GM18868 (cell line): ENCODE data around the gene TOR4A.

Experiments used
- ATAC-seq: cut with Tn5 transposase; IDR thresholded peaks from one replicate; pipeline ENCODE4 v1.9.1; 2021; ENCODE audit warnings: mild to moderate bottlenecking, moderate library complexity; ENCODE audit not compliant: unreplicated experiment

Gene TOR4A

DNA sequence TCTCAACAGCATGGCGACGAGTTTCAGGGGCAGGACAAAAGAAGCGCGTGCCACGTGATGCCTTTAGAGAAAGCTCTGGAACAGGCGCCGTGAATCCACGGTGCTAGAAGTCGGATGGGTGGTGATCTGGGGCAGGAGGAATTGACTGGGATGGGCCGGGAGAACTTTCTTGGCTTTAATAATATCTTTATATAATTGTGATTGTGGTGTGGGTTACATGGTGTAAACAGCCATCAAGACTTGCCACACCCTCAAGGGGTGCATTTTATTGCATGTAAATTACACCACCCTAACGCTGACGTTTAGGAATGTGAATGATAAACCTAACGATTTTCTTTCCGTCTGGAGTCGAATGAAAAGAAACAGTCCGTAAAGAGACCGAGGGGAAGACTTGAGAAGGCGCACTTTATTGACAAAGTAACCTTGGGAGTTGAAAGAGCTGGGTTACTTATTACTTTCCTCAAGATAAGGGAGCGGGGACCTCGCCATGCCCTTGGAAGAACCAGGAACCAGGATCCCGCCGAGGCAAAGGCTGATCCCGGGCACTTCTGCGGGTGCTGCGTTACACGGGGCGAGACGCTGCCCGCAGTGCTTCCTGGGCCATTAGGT lies 16.1 kb downstream of the TOR4A start:
- no peak for ATAC-seq

DNA sequence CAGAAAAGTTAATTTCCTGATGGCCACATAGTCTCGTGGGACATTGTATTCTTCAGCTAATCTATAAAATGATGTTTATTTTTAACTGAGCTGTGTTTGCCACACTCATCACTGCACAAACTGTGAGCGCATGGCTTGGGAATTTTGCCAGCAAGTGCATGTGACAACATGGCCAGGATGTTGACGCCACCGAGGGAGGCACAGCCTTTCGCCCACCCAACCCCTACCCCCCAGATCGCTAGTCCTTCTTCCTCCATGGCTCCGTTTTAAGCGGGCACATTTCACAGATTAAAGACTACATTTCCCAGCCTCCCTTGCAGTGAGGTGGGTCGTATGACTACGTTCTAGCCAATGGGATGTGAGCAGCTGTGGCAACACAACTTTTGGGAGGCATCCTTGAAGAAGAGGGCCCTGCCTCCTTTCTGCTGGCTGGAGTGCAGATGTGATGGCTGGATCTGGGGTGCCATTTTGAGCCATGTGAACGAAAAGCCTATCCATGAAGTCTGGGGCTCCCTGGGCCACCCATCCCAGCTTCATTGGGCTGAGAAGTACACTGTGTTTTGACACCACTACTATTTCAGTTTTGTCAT lies 16.7 kb downstream of the TOR4A start:
- ATAC-seq: no peak

DNA sequence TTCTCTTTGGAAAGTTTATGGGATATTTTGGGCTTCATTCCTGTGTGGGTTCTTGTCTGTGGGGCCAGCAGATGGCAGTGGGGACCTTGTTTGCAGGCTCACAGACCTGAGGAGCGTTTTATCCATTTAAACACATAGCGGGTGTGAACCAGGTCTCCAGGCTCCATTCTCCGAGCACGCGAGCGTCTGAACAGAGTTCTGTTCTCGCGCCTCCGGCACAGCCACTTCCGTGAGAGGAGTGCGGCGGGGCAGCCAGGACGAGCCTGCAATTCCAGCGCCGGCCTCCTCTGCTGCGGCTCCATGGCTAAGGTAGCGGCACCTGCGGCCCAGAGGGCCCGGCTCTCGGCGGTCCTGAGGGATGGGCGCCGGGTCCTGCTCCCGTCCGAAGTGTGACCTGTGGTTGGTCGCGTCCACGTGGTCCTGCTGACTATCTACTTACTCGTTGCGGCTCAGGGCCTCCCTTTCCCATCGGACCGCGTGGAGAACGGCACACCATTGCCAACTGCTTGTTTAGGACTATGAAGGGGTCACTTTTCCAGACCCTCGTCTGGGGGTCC lies 17.2 kb downstream of the TOR4A start:
- no peak for ATAC-seq

DNA sequence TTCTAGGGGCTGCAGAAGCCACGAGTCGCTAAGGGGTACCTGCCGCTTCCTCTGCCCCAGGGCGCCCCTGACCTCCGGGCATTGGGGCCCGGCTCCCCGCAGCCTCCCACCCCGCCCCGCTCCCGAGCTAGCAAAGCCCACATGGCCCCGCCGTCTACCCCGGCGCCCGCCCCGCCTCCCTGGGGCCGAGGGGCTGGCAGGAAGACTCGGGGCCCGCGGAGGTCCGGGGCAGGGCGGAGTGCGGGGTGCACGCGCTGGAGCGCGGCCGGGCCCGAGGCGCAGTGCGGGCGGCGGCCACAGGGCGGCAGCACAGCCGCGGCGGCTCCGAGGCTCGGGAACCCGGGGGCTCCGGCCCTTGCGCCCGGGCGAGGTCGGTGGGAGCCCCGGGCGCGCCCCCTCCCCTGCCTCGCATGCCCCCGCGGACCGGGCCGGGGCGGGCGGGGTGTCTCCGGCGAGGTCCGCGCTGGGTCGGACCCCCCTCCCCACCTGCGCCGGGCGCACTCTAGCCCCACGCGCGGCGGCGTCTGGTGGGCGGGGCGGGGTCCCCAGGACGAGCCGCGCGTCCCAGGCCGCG lies 17.8 kb downstream of the TOR4A start:
- ATAC-seq: peak; percentile 42

DNA sequence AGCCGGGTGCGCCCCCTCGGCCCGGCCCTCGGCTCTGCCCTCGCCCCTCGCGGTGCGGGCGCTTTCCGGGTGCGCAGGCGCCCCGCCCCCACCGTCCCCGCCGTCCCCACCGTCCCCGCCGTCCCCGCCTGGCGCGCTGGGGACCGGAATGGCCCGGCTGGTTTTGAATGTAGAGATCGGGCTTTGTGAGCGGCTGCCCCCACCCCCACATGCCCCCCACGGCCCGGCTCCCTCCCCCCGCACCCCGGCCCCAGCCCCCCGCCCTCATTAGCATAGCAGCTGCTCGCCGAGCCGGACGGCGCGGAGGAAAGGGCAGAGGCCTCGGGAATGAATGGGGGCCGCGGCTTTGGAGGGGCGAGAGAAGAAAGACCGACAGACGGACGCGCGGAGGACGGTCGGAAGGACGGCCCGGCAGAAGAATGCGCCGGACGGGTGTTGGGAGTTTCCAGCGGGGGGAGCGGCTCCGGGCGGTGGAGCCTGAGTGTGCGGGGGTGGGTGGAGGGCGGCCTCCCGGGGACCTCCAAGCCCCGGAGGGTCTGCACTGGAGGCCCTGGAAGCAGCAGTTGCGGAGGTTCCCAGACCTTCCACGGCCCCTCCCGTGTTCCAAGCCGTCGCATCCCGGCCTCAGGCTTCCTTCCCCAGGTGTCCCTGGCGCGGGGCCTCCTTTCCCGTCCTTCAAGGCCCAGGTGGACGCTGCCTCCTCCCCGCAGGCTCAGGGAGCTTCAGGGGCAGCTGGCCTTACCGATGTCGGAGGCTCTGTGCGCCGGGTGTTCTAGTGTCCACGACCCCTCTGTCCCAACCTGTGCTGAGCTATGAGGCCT lies 18.5 kb downstream of the TOR4A start:
- ATAC-seq: no peak

DNA sequence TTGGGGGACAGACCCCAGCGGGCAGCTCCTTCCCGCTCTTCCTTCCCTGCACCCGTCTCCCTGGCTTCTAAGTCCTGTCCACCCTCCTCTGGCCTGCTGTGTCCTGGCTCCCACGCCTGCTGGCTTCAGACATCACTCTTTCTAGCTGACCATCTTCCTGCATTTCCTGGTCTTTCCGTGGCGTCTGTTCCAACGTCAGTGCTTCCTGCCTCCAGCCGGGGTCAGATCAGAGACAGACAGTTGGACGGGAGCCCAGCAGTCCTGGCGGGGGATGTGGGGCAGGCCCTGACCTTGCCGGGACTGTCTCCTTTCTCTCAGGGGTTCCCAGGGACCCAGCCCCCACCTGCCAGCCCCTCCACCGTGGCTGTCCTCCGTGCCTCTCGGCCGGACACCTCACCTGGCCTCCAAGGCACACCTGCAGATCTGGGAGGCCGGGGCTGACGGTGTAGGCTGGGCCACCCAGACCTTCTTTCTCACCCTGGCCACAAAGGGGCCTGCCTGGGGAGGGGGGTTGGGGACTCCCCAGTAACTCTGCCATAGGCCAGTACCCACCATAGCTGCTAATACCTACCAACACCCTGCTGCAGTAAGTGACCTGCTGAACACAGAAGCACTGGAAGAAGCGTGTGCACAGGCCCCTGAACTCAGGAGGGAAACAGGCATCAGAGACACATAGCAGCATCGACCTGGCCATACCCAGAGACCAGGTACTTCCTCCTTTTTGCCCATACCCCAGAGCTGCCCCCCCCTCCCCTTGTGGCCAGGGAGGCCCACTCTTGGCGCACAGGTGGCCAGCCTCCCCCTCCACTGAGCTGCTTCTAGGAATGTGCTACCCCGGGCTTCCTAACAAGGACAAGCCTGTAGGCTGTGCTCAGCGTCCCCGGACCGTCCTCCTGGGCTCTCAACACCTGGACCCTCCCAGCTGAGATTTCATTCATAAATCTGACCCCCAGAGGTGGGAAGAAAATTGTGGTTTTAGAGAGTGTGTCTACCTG lies 19.4 kb downstream of the TOR4A start:
- ATAC-seq: no peak

DNA sequence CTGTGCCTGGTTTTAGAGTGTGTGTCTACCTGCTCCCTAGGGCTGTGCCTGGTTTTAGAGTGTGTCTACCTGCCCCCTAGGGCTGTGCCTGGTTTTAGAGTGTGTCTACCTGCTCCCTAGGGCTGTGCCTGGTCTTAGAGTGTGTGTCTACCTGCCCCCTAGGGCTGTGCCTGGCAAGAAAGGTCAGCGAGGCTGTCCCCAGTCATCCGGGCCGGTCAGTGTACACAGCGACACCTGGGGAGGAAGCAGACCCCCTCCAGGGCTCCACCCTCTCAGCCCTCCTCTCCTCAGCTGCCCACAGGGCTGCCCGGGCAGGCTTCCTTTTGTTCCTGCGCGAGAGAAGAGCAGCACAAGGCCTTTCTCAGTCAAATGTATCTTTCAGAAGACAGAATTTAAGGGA lies 20.4 kb downstream of the TOR4A start:
- no peak for ATAC-seq

DNA sequence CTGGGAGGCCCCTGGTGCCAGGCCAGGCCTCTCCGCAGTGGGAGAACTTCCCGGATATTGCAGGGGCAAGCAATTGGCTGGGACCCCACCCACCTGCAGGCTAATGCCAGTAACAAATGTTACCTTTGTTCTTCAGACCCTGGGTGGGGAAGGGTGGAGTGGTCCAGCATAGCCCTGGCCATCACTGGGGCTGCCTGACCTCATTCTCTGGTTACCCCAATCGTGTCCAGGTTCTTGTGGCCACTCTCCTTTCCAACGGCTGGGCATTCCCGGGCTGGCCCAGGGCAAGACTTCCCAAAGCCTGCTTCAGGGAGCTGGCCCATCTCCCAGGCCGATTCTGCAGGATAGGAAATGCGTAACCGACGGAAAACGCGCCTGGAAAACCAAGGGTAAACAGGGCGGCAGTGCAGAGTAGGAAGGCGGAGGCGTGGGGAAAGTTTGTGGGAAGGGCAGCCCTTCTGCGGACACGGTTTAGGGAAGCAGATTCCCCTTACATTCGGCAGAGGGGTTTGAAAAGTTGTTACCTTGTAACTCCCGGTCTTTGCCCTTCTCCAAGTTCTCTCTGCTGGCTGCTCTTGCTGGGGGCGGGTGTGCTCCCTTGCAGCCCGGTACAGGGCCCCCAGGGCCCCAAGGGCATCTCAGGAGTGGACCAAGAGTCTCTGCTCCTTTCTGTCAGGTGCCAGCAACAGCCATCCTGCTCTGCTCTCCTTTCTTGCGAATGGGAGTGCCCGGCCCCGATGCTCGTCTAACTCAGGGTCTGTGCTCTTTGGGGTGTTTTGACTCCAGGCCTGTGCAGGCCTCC lies 21.1 kb downstream of the TOR4A start:
- ATAC-seq: no peak

DNA sequence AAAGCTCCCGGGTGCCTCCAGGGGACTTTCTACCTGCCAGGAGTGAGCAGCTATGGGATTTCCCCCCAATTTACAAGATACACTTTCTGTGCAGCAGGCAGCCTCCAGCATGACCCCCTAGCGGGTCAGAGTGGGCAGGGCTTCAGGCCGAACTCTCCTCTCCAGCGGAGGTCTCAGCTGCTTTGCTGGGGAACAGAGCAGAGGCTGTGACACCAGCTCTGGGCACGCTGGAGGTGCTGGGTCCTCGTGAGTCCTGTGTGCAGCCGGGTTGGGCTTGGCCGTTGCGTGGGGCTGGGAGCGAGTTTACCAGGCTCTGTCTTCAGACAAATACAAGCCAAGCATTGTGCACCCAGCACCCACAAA lies 21.7 kb downstream of the TOR4A start:
- no peak for ATAC-seq

DNA sequence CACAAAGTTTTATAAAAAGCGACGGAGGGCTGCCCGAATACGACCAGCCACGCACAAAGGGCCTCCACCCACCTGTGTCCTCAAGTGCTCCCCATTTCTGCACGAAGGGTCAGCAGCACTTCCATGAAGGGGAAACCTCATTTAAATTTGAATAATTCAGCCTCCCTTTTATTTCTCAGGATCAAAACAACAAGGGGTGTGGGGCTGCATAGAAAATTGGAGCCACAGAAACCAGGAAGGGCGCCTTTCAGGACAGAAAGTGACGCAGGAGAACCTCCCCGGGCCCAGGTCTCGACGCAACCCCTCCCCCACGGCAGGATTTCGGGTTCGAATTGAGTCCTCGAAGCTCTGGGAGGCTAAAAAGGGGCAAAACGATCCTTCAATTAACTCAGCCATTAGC lies 22.4 kb downstream of the TOR4A start:
- no peak for ATAC-seq

DNA sequence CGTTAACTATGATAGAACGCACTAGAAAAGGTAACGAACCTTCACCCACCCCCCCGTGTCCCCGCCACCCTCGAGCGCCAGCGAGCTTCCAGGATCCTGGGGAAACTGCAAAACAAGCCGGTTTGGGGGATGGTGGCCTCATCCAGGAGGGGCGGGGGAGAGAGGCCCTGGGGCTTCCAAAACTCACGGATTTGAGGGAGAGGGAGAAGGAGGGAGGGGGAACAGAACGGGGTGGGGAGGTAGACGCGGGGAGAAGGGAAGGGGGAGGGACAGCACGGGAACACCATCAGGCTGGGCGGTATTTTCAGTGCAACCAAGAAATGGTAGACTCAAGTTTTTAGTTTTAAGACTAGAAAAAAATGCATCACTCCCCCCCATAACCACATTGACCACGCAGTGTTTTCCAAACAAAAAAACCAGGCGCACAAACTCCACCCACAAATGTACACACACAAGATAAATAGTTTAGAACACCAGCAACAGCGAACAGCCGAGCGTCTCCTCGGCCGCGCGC lies 23.1 kb downstream of the TOR4A start:
- no peak for ATAC-seq

DNA sequence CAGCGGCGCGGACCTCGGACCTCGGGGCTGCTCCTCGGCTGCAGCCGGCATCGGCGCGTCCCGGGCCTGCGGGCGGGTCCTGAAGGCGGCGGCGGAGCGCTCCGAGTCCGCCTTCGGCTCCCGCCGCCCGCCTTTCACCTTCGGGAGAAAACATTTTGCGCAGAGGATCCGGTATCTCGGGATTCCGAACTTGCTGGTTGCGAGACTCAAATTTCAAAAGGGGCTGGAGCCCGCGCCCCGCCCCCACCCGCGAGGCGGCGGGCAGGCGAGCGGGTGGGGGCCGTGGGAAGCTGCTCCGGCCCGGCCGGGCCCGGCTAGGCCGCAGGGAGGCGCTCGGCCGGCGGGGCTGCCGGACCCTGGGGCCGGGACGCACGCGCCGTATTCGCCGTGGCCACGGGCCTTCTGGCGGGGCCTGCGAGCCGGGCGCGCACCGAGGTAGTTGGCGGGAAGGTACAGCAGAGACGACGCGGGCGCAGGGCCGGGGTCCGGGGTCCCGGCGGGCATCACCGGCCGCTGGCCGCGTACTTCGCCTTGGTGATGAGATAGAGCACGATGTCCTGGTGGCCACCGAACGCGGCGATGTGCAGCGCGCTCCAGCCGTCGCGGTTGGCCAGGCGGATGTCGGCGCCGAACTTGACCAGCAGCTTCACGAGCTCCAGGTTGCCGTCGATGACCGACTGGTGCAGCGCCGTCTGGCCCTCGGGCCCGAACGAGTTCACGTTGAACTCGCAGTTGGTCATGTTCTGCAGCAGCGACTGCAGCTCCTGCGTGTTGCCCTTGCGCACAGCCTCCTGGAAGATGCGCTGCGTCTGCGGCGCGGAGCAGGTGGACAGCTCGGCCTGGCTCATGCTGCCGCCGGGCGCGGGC lies 23.8 kb downstream of the TOR4A start:
- peak; percentile 16 for ATAC-seq

DNA sequence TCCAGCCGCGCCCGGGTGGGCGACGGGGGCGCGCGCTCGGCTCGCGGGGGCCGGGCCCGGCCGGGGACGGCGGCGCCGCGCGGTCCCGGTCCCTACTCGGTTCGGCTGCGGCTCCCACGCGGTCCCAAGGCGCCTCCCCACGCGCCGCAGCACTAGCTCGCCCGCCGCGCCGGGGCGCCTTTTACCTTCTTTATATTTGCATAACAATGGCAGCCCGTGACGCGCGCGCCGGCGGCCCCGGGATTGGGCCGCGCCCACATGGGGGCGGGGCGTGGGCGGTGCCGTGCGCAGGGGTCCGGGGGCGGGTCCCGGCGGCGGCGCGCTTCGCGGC lies 24.6 kb downstream of the TOR4A start, which contains the start of gene NRARP:
Gene NRARP (minus strand): TSS at position 154 of the 331 bp plus-strand sequence. CDS start 343 bp downstream, outside the sequence.
- ATAC-seq: peak; percentile 67

DNA sequence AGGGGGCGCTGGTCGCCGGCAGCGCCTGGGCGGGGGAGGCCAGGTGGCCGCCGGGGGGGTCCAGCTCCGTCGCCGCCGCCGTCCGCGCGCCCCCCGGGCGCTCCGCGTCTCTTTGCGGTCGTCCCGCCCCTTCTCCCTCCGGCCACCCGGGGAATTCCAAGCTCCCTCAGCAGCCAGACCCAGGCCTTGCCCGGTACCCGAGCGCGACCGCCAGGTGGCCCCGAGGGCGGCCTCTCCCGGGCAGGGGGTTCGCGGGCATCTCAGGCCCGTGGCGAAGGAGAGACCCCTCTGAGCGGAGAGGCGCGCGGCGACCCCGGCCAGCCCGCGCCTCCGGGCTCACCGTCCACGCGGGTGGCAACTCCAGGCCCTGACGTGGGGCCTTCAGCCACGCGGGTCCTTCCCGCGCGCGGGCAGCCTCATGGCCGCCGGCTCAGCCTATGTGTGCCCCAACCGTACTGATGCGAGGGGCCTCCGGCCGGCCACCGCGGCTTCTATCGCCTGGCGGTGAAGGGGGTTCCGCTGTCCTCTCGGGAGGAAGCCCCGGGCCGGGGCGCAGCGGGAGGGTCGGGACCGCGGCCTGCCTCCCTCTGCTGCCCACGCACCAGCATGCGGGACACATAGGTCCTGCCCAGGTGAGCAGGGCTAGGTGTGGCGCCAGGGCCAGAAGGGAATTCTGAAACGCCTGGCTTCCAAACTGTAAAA lies 25.1 kb downstream of the TOR4A start:
- peak; percentile 37 for ATAC-seq

DNA sequence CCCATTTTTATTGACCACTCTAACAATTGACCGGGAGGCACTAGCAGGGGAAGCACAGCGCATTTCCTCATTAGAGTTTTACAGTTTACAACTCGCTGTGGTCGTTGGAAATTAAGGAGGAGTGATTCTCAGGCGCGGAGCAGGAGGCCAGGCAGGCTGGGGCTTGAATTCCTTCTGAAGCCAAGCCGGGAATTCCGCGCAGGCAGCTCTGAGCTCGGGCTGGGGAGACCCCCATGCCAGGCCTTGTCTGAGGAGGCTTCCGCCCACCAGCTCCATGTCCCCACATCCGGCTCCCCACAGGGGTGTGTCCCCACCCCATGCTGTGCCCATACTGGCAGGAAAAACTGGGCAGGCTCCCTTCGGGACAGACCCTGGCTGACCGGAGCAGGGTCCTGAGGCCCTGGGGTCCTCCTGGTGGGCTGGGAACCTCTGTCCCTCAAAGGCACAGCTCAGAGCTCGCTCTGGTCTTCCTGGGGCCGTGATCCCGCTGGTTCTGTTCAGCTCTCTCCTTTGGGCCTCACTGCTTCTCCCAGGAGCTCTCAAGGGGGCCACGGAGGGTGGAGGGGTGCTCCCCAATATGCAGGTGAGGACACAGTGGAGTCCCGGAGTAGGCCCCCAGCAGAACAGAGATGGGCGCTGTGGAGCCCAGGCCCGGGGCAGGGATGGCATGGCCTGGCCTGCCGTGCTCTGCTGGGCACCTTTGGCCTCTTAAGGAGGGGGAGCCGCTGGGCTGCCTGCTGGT lies 25.8 kb downstream of the TOR4A start:
- ATAC-seq: no peak

DNA sequence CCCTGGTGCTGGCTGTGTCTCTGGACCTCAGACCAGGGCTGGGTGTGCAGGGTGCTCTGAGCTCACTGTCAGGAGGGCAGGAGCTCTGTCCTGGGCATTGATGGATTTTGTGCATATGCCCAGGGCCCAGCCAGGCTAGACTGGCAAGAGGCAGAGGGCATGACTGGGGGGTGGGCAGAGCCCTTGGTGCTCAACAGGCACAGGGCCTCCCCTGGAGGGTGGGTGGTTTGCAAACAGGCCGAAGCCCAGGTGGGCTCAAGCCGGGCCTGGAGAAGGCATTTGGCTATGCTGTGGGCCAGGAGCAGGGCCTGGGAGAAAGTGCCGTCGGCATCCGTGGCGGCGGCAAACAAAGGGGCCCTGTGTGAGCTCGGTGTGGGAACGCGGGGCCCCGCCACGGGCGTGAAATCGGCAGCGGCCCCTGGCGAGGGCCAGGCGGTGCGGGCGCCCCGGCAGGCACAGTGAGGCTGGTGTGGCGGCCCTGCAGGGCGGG lies 26.4 kb downstream of the TOR4A start:
- ATAC-seq: no peak
